GM12891 (cell line): ENCODE results near the gene GMFB.

Experiments used
- POLR2A ChIP-seq: IDR thresholded peaks from 2 replicates; pipeline ENCODE4 v1.6.1; 2011; ENCODE audit warnings: low read depth, low read length, control low read depth
- POLR2AphosphoS5 ChIP-seq: IDR thresholded peaks from 2 replicates; pipeline ENCODE4 v1.6.1; 2011; ENCODE audit warnings: low read depth, low read length, control low read depth
- TAF1 ChIP-seq: IDR thresholded peaks from 2 replicates; pipeline ENCODE4 v1.6.1; 2011; ENCODE audit warnings: low read depth, low read length, control low read depth

DNA sequence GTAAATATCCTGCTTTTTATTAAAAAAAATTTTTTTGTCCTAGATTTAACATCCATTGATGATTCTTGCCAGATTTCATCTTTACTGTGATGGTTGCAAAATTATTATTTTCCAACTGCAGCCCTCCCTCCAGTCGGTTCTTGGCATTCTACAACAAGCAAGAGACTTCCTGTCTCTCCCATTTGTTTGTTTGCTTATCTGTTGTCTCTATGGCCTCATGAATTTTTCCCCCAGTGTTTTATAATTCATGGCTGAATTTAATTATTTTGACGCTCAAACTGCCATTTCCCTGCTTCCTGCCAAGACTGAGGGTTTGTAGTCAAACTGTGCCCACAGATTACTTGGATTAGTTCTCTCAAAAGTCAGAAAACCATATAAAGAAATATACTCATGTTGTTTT lies 46.9 kb upstream of the GMFB start:
- no peak for TF ChIP-seq POLR2A
- no peak for TF ChIP-seq POLR2AphosphoS5
- TF ChIP-seq TAF1: no peak
